ENCODE results near the gene DCUN1D1.
A peak's percentile ranks its signal among the peaks of the same experiment; 100 is the strongest.

Gene DCUN1D1

GRCh38 chr3:182980204-182981037 lies at the start of gene DCUN1D1:
DCUN1D1 (minus strand) TSS chr3:182980538; CDS start chr3:182980489, 49 bp downstream.
- Histone ChIP-seq H3K36me3 (ENCODE audit: insufficient read depth, low read length) (no peaks in the 10 kb centered on the region), H3K4me3 (ENCODE audit: low read length, poor library complexity, severe bottlenecking) (peak within 1 kb of the TSS; percentile 98), H3F3A (ENCODE audit: low read depth) (peaks cover 4% of the 10 kb centered on the region), H3K9me2 (replicated peaks; ENCODE audit: low read depth, low read length) (no peaks in the 10 kb centered on the region), H4K20me1 (ENCODE audit: insufficient read depth, low read length, poor library complexity, severe bottlenecking) (peaks cover 43% of the 10 kb centered on the region), H3K4me1 (ENCODE audit: insufficient read depth, low read length, poor library complexity, severe bottlenecking) (peaks cover 43% of the 10 kb centered on the region), H3K9ac (ENCODE audit: low read depth, low read length, poor library complexity, severe bottlenecking) (peak within 1 kb of the TSS; percentile 94), H3K4me2 (ENCODE audit: low read depth, low read length, poor library complexity, severe bottlenecking) (peak within 1 kb of the TSS; percentile 99), H3K27me3 (ENCODE audit: insufficient read depth, low read length, poor library complexity, severe bottlenecking) (peaks cover 3% of the 10 kb centered on the region), H3K79me2 (ENCODE audit: insufficient read depth, low read length) (peaks cover 45% of the 10 kb centered on the region), H3K9me3 (ENCODE audit: insufficient read depth, low read depth, low read length) (no peaks in the 10 kb centered on the region), H2AFZ (ENCODE audit: low read length) (peak within 1 kb of the TSS; percentile 66)
- no peak for TF ChIP-seq CTCF (conservative IDR thresholded peaks at IDR 0.05; ENCODE audit: low read length)
- no peak for TF ChIP-seq EZH2phosphoT487 (IDR thresholded peaks at IDR 0.05; ENCODE audit: borderline replicate concordance)

GRCh38 chr3:183028416-183028815 lies 48.1 kb upstream of the DCUN1D1 start:
- no peak overlapping the region for H3K9ac ChIP-seq (ENCODE audit: low read depth, low read length, poor library complexity, severe bottlenecking)
- H3K9me3 ChIP-seq (ENCODE audit: insufficient read depth, low read depth, low read length), result no peaks in the 10 kb centered on the region
- no peak overlapping the region for H3K4me3 ChIP-seq (ENCODE audit: low read length, poor library complexity, severe bottlenecking)
- no peak overlapping the region for H2AFZ ChIP-seq (ENCODE audit: low read length)
- H3K4me2 ChIP-seq (ENCODE audit: low read depth, low read length, poor library complexity, severe bottlenecking), result no peak overlapping the region
- no peaks in the 10 kb centered on the region for H3F3A ChIP-seq (ENCODE audit: low read depth)
- H3K27me3 ChIP-seq (ENCODE audit: insufficient read depth, low read length, poor library complexity, severe bottlenecking), result no peaks in the 10 kb centered on the region
- H3K9me2 ChIP-seq (replicated peaks; ENCODE audit: low read depth, low read length), result no peaks in the 10 kb centered on the region
- TF ChIP-seq EZH2phosphoT487 (IDR thresholded peaks at IDR 0.05; ENCODE audit: borderline replicate concordance) (no peak), CTCF (conservative IDR thresholded peaks at IDR 0.05; ENCODE audit: low read length) (no peak)
- peaks cover 66% of the 10 kb centered on the region for H3K36me3 ChIP-seq (ENCODE audit: insufficient read depth, low read length)
- no peaks in the 10 kb centered on the region for H4K20me1 ChIP-seq (ENCODE audit: insufficient read depth, low read length, poor library complexity, severe bottlenecking)
- no peaks in the 10 kb centered on the region for H3K79me2 ChIP-seq (ENCODE audit: insufficient read depth, low read length)
- H3K4me1 ChIP-seq (ENCODE audit: insufficient read depth, low read length, poor library complexity, severe bottlenecking), result no peaks in the 10 kb centered on the region

GRCh38 chr3:183027276-183027675 lies 46.9 kb upstream of the DCUN1D1 start:
- Histone ChIP-seq H3K36me3 (ENCODE audit: insufficient read depth, low read length) (peaks cover 57% of the 10 kb centered on the region), H3K4me2 (ENCODE audit: low read depth, low read length, poor library complexity, severe bottlenecking) (no peak overlapping the region), H3K79me2 (ENCODE audit: insufficient read depth, low read length) (no peaks in the 10 kb centered on the region), H3K9me3 (ENCODE audit: insufficient read depth, low read depth, low read length) (no peaks in the 10 kb centered on the region), H3K9ac (ENCODE audit: low read depth, low read length, poor library complexity, severe bottlenecking) (no peak overlapping the region), H3F3A (ENCODE audit: low read depth) (no peaks in the 10 kb centered on the region), H3K4me3 (ENCODE audit: low read length, poor library complexity, severe bottlenecking) (no peak overlapping the region), H2AFZ (ENCODE audit: low read length) (no peak overlapping the region), H3K27me3 (ENCODE audit: insufficient read depth, low read length, poor library complexity, severe bottlenecking) (no peaks in the 10 kb centered on the region), H3K4me1 (ENCODE audit: insufficient read depth, low read length, poor library complexity, severe bottlenecking) (no peaks in the 10 kb centered on the region), H4K20me1 (ENCODE audit: insufficient read depth, low read length, poor library complexity, severe bottlenecking) (no peaks in the 10 kb centered on the region), H3K9me2 (replicated peaks; ENCODE audit: low read depth, low read length) (no peaks in the 10 kb centered on the region)
- TF ChIP-seq EZH2phosphoT487 (IDR thresholded peaks at IDR 0.05; ENCODE audit: borderline replicate concordance) (no peak), CTCF (conservative IDR thresholded peaks at IDR 0.05; ENCODE audit: low read length) (no peak)

Data from Loucy (cell line).